PC-9 (cell line): ENCODE measurements around the gene DUOXA1.

Experiments used
- CTCF ChIP-seq: fragments of 200-600 bp; sonication (generic); conservative IDR thresholded peaks from 2 replicates; pipeline ENCODE4 v1.6.1; 2017; ENCODE audit warnings: mixed run types, antibody characterized with exemption, mild to moderate bottlenecking, moderate library complexity
- EZH2 ChIP-seq: fragments of 200-600 bp; sonication (generic); IDR thresholded peaks from 2 replicates; pipeline ENCODE4 v1.8.0; 2017; ENCODE audit warnings: antibody characterized with exemption, low read depth

GRCh38 chr15:45084163-45084562, 45.5 kb downstream of the DUOXA1 start:
- TF ChIP-seq CTCF (no peak), EZH2 (no peak)
